ENCODE data around the gene DQX1. TPM values are rescaled to one million over a fixed set of nuclear protein-coding genes. Genes with fewer than 3 reads are reported as not detected.
A peak's percentile ranks its signal among the peaks of the same experiment; 100 is the strongest.

Gene DQX1
- total and polyA plus RNA-seq, 9 of the 15 experiments (the other 6 are each of a cell fraction or from before 2014, with no cell fraction given) = 0.04 to 0.38 (median 0.18) TPM; not detected in 1

DNA sequence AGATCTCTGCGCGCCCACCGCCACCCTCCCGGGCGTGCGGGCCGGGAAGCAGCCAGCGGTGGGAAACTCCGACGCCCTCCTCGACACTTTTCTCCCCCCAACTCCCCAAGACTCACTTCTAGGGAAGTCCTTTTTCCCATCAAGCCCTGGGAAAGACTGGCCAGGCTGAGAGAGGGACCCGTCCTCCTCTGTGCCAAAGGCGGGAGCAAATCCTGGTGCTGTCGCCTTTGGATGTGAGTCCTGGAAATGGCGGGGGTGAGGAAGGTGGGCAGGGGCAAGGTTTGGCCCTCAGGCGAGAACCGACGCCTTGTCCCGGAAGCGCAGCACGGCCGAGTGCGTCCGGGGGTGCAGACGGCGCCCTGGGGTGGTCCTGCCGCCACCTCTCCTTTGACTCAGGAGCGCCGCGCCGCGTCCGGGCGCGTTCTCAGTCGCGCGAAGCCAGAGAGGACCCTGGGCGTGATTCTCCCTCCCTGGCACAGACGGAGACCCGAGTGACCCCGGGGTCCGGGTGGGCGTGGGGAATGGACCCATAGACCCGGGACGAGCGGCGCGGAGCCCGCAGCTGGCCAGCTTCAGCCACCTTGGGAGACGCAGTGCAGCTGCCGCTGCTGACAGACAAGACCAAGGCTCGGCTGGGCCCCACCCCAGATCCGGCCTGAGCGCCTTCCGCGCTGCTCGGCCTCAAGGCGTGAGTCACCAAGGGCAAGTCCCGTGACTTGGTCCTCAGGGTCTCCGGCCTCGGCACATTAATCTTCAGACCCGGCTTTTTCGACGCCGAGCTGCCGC is 23.1 kb downstream of the DQX1 start (continued):
- TF ChIP-seq, protein P1, sequence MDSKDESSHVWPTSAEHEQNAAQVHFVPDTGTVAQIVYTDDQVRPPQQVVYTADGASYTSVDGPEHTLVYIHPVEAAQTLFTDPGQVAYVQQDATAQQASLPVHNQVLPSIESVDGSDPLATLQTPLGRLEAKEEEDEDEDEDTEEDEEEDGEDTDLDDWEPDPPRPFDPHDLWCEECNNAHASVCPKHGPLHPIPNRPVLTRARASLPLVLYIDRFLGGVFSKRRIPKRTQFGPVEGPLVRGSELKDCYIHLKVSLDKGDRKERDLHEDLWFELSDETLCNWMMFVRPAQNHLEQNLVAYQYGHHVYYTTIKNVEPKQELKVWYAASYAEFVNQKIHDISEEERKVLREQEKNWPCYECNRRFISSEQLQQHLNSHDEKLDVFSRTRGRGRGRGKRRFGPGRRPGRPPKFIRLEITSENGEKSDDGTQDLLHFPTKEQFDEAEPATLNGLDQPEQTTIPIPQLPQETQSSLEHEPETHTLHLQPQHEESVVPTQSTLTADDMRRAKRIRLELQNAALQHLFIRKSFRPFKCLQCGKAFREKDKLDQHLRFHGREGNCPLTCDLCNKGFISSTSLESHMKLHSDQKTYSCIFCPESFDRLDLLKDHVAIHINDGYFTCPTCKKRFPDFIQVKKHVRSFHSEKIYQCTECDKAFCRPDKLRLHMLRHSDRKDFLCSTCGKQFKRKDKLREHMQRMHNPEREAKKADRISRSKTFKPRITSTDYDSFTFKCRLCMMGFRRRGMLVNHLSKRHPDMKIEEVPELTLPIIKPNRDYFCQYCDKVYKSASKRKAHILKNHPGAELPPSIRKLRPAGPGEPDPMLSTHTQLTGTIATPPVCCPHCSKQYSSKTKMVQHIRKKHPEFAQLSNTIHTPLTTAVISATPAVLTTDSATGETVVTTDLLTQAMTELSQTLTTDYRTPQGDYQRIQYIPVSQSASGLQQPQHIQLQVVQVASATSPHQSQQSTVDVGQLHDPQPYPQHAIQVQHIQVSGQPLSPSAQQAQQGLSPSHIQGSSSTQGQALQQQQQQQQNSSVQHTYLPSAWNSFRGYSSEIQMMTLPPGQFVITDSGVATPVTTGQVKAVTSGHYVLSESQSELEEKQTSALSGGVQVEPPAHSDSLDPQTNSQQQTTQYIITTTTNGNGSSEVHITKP (IDR thresholded peaks at IDR 0.05; ENCODE audit: partially characterized antibody) = no peak
- TF ChIP-seq KLF10 (CRISPR knock-in tag; IDR thresholded peaks at IDR 0.05) (no peak), MXI1 (IDR thresholded peaks at IDR 0.05; ENCODE audit: low read depth, low read length) (no peak), E2F3 (CRISPR knock-in tag; IDR thresholded peaks at IDR 0.05) (no peak), U2AF1 (optimal IDR thresholded peaks at IDR 0.05; ENCODE audit: low read depth, low read length) (no peak), BRCA1 (IDR thresholded peaks at IDR 0.05) (no peak), BRCA1 (CRISPR knock-in tag; IDR thresholded peaks at IDR 0.05) (no peak), ZNF253 (CRISPR knock-in tag; conservative IDR thresholded peaks at IDR 0.05) (no peak), ZEB2 (IDR thresholded peaks at IDR 0.05) (0 out of 2 replicates have a peak, but pooled peaks have one; percentile 13), POLR2G (IDR thresholded peaks at IDR 0.05; ENCODE audit: low read depth, low read length) (peak; percentile 97), ZNF785 (CRISPR knock-in tag; IDR thresholded peaks at IDR 0.05) (no peak), HNRNPL (IDR thresholded peaks at IDR 0.05; ENCODE audit: low read depth, low read length) (no peak), RBBP5 (IDR thresholded peaks at IDR 0.05; ENCODE audit: borderline replicate concordance, insufficient read depth, low read length, poor library complexity, severe bottlenecking) (no peak), CEBPZ (IDR thresholded peaks at IDR 0.05; ENCODE audit: borderline replicate concordance, low read depth, low read length) (no peak), SRF (CRISPR knock-in tag; IDR thresholded peaks at IDR 0.05) (0 out of 4 replicates have a peak, but pooled peaks of 1 of the 2 experiments have one; percentile 39), FOXA3 (CRISPR knock-in tag; conservative IDR thresholded peaks at IDR 0.05 in 1 of 2, IDR thresholded peaks at IDR 0.05 in 1 of 2) (no peak), HEY1 (CRISPR knock-in tag; IDR thresholded peaks at IDR 0.05; ENCODE audit: borderline replicate concordance) (no peak; the same call in 1 of the 2 replicates), FOXK2 (conservative IDR thresholded peaks at IDR 0.05 in 1 of 2, IDR thresholded peaks at IDR 0.05 in 1 of 2; ENCODE audit: low read depth in 2 of 2) (peak in 1 of 2 experiments; percentile 55; a peak in 1 of 4 replicates)
- TF ChIP-seq, protein P2, sequence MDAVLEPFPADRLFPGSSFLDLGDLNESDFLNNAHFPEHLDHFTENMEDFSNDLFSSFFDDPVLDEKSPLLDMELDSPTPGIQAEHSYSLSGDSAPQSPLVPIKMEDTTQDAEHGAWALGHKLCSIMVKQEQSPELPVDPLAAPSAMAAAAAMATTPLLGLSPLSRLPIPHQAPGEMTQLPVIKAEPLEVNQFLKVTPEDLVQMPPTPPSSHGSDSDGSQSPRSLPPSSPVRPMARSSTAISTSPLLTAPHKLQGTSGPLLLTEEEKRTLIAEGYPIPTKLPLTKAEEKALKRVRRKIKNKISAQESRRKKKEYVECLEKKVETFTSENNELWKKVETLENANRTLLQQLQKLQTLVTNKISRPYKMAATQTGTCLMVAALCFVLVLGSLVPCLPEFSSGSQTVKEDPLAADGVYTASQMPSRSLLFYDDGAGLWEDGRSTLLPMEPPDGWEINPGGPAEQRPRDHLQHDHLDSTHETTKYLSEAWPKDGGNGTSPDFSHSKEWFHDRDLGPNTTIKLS (IDR thresholded peaks at IDR 0.05; ENCODE audit: borderline replicate concordance, low read depth) = no peak; the same call in 1 of the 2 replicates

Data from K562 (cell line).